ENCODE measurements around the gene DND1.

GRCh38 chr5:140631831-140632365 is 41.5 kb downstream of the DND1 start:
- no peak for TF ChIP-seq CTCF (IDR thresholded peaks at IDR 0.05; ENCODE audit: low read depth, low read length)
- no peak for TF ChIP-seq EZH2phosphoT487 (IDR thresholded peaks at IDR 0.05; ENCODE audit: low read depth)
